ENCODE results near the gene DPT.

GRCh38 chr1:168720839-168721238, 8.2 kb downstream of the DPT start:
- TF ChIP-seq CTCF (IDR thresholded peaks at IDR 0.05): no peak
- TF ChIP-seq POLR2A (IDR thresholded peaks at IDR 0.05): no peak
